GM19468 (cell line): Measurements from ENCODE around the gene OR6B1.
"Not testable (repeated sequence)": the region's sequence is repeated elsewhere in the genome, so short reads cannot be mapped to it uniquely, and the experiment has no call there.

Source experiments
- ATAC-seq: cut with Tn5 transposase; IDR thresholded peaks from one replicate; pipeline ENCODE4 v1.9.1; 2021; ENCODE audit warnings: mild to moderate bottlenecking, moderate library complexity, moderate number of reproducible peaks; ENCODE audit not compliant: unreplicated experiment; ENCODE audit errors: extremely low read depth

OR6B1 gene

GRCh38 chr7:144001543-144001942, 1.4 kb downstream of the OR6B1 start:
- no peak for ATAC-seq

GRCh38 chr7:144004703-144005102, 4.6 kb downstream of the OR6B1 start:
- ATAC-seq = no peak

GRCh38 chr7:144006029-144006691, 6.0 kb downstream of the OR6B1 start:
- ATAC-seq = no peak

GRCh38 chr7:144006692-144007042, 6.5 kb downstream of the OR6B1 start:
- ATAC-seq = no peak

- no peak for ATAC-seq
Measured at GRCh38 chr7:144009361-144009760, 9.2 kb downstream of the OR6B1 start.

GRCh38 chr7:144010061-144010460, 9.9 kb downstream of the OR6B1 start:
- not testable (repeated sequence) for ATAC-seq

- not testable (repeated sequence) for ATAC-seq
Measured at GRCh38 chr7:144010821-144011220, 10.7 kb downstream of the OR6B1 start.

GRCh38 chr7:144011458-144012230, 11.5 kb downstream of the OR6B1 start:
- no peak for ATAC-seq

- no peak for ATAC-seq
Measured at GRCh38 chr7:144018065-144018464, 17.9 kb downstream of the OR6B1 start.

- no peak for ATAC-seq
Measured at GRCh38 chr7:144019457-144019856, 19.3 kb downstream of the OR6B1 start.

GRCh38 chr7:144020340-144020739, 20.2 kb downstream of the OR6B1 start:
- no peak for ATAC-seq

GRCh38 chr7:144022169-144022568, 22.0 kb downstream of the OR6B1 start:
- ATAC-seq = no peak

GRCh38 chr7:144023171-144023827, 23.2 kb downstream of the OR6B1 start:
- ATAC-seq = no peak

GRCh38 chr7:144024213-144024612, 24.1 kb downstream of the OR6B1 start:
- no peak for ATAC-seq

- ATAC-seq = no peak
Measured at GRCh38 chr7:144026203-144026883, 26.2 kb downstream of the OR6B1 start.

GRCh38 chr7:144027070-144027469, 26.9 kb downstream of the OR6B1 start:
- no peak for ATAC-seq

GRCh38 chr7:144027974-144028373, 27.9 kb downstream of the OR6B1 start:
- ATAC-seq = no peak

GRCh38 chr7:144028547-144028946, 28.4 kb downstream of the OR6B1 start:
- no peak for ATAC-seq

- ATAC-seq = no peak
Measured at GRCh38 chr7:144032516-144032915, 32.4 kb downstream of the OR6B1 start.

GRCh38 chr7:144032985-144033709, 33.0 kb downstream of the OR6B1 start:
- no peak for ATAC-seq
